ENCODE data around the gene TREML4.

TREML4 gene

DNA sequence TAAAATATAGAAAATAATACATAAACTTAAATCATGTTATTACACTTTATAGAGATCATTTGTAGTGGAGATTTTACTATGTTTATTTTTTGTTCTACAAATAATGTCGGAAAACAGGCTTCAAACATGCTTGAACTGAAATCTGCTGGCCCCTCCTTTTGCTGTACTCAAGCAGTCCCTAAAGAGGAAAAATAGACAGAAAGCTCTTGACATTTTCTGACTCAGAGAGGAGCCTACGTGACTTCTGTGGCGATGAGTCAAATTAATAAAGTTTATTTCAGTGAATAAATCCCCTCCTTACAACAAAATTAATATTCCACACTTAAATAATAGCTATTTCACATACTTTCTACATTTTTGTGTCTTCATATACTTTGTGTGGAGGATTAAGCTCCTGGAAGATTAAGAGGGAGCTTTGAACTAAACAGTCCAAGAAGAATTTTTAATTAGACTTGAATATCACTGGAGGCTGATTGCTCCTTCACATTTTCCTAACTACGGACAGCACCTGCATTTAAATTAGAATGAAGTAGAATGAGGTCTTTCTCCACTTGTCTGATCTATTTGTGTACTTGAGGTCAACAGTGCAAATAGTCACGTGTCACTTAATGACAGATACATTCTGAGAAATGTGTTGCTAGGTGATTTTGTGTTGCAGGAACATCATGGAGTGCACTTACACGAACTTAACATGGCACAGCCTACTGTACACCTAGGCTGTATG lies 60.0 kb downstream of the TREML4 start:
- no peak for DNase-seq
